Hepatocyte (in vitro differentiated cells): Measurements from ENCODE around the gene AVEN. TPM values are rescaled to one million over a fixed set of nuclear protein-coding genes. Genes with fewer than 3 reads are reported as not detected.
"Not testable (repeated sequence)": the region's sequence is repeated elsewhere in the genome, so short reads cannot be mapped to it uniquely, and the experiment has no call there.

Experiments used
- DNase-seq: peaks from one replicate; pipeline ENCODE4 v3.0.0-alpha.2; 2016; ENCODE audit warnings: low spot score
- H2AFZ ChIP-seq: fragments of 200-600 bp; sonication (generic); 2 replicates; pipeline ENCODE4 v1.6.0; 2016; ENCODE audit warnings: antibody characterized with exemption, mild to moderate bottlenecking
- H3K27ac ChIP-seq: fragments of 200-600 bp; sonication (generic); 2 replicates; pipeline ENCODE4 v1.5.1; 2016; ENCODE audit warnings: mild to moderate bottlenecking
- H3K27me3 ChIP-seq: fragments of 200-600 bp; sonication (generic); 2 replicates; pipeline ENCODE4 v1.6.1; 2016
- H3K36me3 ChIP-seq: fragments of 200-600 bp; sonication (generic); replicated peaks from 2 replicates; pipeline ENCODE4 v1.5.1; 2016; ENCODE audit warnings: low read depth; ENCODE audit not compliant: insufficient read depth
- H3K4me1 ChIP-seq: fragments of 200-600 bp; sonication (generic); 2 replicates; pipeline ENCODE4 v1.5.1; 2016; ENCODE audit warnings: mild to moderate bottlenecking, moderate library complexity; ENCODE audit not compliant: insufficient read depth
- H3K4me2 ChIP-seq: fragments of 200-600 bp; sonication (generic); 2 replicates; pipeline ENCODE4 v1.6.0; 2016
- H3K4me3 ChIP-seq: fragments of 200-600 bp; sonication (generic); 2 replicates; pipeline ENCODE4 v1.5.1; 2016; ENCODE audit warnings: mild to moderate bottlenecking
- H3K79me2 ChIP-seq: fragments of 200-600 bp; sonication (generic); 2 replicates; pipeline ENCODE4 v1.6.0; 2017; ENCODE audit warnings: mild to moderate bottlenecking
- H3K9me2 ChIP-seq: fragments of 200-600 bp; sonication (generic); replicated peaks from 2 replicates; pipeline ENCODE4 v1.6.0; 2017; ENCODE audit warnings: mild to moderate bottlenecking; ENCODE audit not compliant: insufficient read depth
- H3K9me3 ChIP-seq: fragments of 200-600 bp; sonication (generic); 2 replicates; pipeline ENCODE4 v1.5.1; 2016; ENCODE audit warnings: low read depth, mild to moderate bottlenecking
- H4K20me1 ChIP-seq: fragments of 200-600 bp; sonication (generic); 2 replicates; pipeline ENCODE4 v1.6.0; 2016; ENCODE audit warnings: mild to moderate bottlenecking; ENCODE audit not compliant: insufficient read depth, poor library complexity, severe bottlenecking
- CTCF ChIP-seq: fragments of 200-600 bp; sonication (generic); IDR thresholded peaks from 2 replicates; pipeline ENCODE4 v1.5.1; 2016; ENCODE audit warnings: antibody characterized with exemption, mild to moderate bottlenecking; ENCODE audit not compliant: poor library complexity
- EZH2 ChIP-seq: fragments of 200-600 bp; sonication (generic); IDR thresholded peaks from 2 replicates; pipeline ENCODE4 v1.6.1; 2016; ENCODE audit warnings: antibody characterized with exemption, mild to moderate bottlenecking, borderline replicate concordance
- EZH2phosphoT487 ChIP-seq: fragments of 200-600 bp; sonication (generic); IDR thresholded peaks from one replicate; pipeline ENCODE4 v1.6.1; 2018; ENCODE audit warnings: antibody characterized with exemption, mild to moderate bottlenecking, low read depth, moderate library complexity; ENCODE audit not compliant: unreplicated experiment, severe bottlenecking
- WGBS: methylation state at CpG from one replicate; pipeline ENCODE4 v1.1.6; 2016; ENCODE audit warnings: low lambda C conversion rate; ENCODE audit errors: missing lambda C conversion rate; 5-methylcytosine and 5-hydroxymethylcytosine counted together
- polyA plus RNA-seq: library from polyadenylated mRNA; unstranded; fragments of >200 nt; fragmentation: Nextera tagmentation; extraction: Ambion mirVana; gene quantifications from 2 replicates; pipeline ENCODE4 v1.2.1, GENCODE V29; 2016
- total RNA-seq: library from RNA; depleted of rRNA; stranded (reverse); fragments of >200 nt; gene quantifications from 2 replicates; pipeline ENCODE4 v1.2.3, GENCODE V29; 2014

AVEN gene
- total and polyA plus RNA-seq, 2 experiments from 2014 or later = 14.8 to 16.4 TPM

- DNase-seq = no peak
- Histone ChIP-seq H3K27ac (no peak overlapping the region), H3K9me2 (no peaks in the 10 kb centered on the region), H3K79me2 (no peaks in the 10 kb centered on the region), H3K27me3 (no peaks in the 10 kb centered on the region), H3K36me3 (no peaks in the 10 kb centered on the region), H3K9me3 (no peaks in the 10 kb centered on the region), H4K20me1 (no peaks in the 10 kb centered on the region), H2AFZ (no peak overlapping the region), H3K4me3 (no peak overlapping the region), H3K4me2 (no peak overlapping the region), H3K4me1 (no peaks in the 10 kb centered on the region)
- no peak for TF ChIP-seq EZH2phosphoT487
- no peak for TF ChIP-seq CTCF
- no peak for TF ChIP-seq EZH2
- WGBS = 48% methylated on average over 3 of the region's 3 CpGs
Measured at GRCh38 chr15:34001536-34001935, 37.5 kb downstream of the AVEN start.

DNA sequence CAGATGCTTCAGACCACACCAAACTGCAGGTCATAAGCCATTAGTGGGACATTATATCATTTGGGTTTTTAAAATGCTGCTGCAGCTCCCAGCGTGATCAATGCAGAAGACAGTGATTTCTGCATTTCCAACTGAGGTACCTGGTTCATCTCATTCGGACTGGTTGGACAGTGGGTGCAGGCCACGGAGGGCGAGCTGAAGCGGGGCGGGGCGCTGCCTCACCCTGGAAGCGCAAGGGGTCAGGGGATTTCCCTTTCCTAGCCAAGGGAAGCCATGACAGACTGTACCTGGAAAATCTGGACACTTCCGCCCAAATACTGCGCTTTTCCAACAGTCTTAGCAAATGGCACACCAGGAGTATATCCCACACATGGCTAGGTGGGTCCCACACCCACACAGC is 43.3 kb downstream of the AVEN start:
- not testable (repeated sequence) for H2AFZ ChIP-seq, H3K4me1 ChIP-seq, H3K27me3 ChIP-seq, H3K36me3 ChIP-seq, H3K9me2 ChIP-seq, DNase-seq, H4K20me1 ChIP-seq, H3K9me3 ChIP-seq, H3K4me2 ChIP-seq, H3K4me3 ChIP-seq, H3K79me2 ChIP-seq, H3K27ac ChIP-seq
- WGBS = 94% methylated on average over 10 of the region's 10 CpGs

DNA sequence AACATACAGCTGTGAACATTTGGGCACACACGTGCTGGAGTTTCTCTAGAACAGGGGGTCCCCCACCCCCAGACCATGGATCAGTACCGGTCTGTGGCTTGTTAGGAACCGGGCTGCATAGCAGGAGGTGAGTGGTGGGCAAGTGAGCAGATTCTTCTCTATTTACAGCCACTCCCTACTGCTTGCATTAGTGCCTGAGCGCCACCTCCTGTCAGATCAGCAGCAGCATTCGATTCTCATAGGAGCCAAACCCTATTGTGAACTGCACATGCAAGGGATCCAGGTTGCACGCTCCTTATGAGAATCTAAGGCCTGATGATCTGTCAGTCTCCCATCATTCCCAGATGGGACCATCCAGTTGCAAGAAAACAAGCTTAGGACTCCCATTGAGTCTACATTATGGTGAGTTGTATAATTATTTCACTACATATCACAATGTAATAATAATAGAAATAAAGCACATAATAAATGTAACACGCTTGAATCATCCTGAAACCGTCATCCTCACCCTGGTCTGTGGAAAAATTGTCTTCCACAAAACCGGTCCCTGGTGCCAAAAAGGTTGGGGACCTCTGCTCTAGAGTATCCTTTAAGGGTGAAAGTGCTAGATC is 44.9 kb downstream of the AVEN start:
- Histone ChIP-seq H3K4me2 (no peak overlapping the region), H3K27me3 (no peaks in the 10 kb centered on the region), H3K4me1 (no peaks in the 10 kb centered on the region), H3K27ac (no peak overlapping the region), H3K4me3 (no peak overlapping the region), H3K9me2 (no peaks in the 10 kb centered on the region), H3K79me2 (no peaks in the 10 kb centered on the region), H4K20me1 (no peaks in the 10 kb centered on the region), H3K9me3 (no peaks in the 10 kb centered on the region), H2AFZ (no peak overlapping the region), H3K36me3 (no peaks in the 10 kb centered on the region)
- WGBS = 73% methylated on average over 9 of the region's 9 CpGs
- peak; percentile 54 for TF ChIP-seq CTCF
- TF ChIP-seq EZH2 = no peak
- peak; percentile 25 for DNase-seq

- no peaks in the 10 kb centered on the region for H3K9me2 ChIP-seq
- no peak for TF ChIP-seq EZH2
- no peak for TF ChIP-seq CTCF
- no peak for TF ChIP-seq EZH2phosphoT487
- DNase-seq = no peak
- H3K9me3 ChIP-seq = no peaks in the 10 kb centered on the region
- no peak overlapping the region for H3K4me2 ChIP-seq
- H3K4me1 ChIP-seq = no peaks in the 10 kb centered on the region
- H2AFZ ChIP-seq = no peak overlapping the region
- no peak overlapping the region for H3K27ac ChIP-seq
- no peaks in the 10 kb centered on the region for H3K36me3 ChIP-seq
- no peaks in the 10 kb centered on the region for H3K27me3 ChIP-seq
- WGBS = 89% methylated on average over 4 of the region's 4 CpGs
- H3K4me3 ChIP-seq = no peak overlapping the region
- H3K79me2 ChIP-seq = no peaks in the 10 kb centered on the region
- H4K20me1 ChIP-seq = no peaks in the 10 kb centered on the region
Measured at GRCh38 chr15:33988384-33988783, 50.6 kb downstream of the AVEN start.
